Esophagus muscularis mucosa (tissue), 4 donors: ENCODE measurements around the gene WDR27. TPM values are rescaled to one million over a fixed set of nuclear protein-coding genes. Genes with fewer than 3 reads are reported as not detected.

Experiments used
- DNase-seq: peaks from one replicate; pipeline ENCODE4 v3.0.0-alpha.2; 2017; ENCODE audit errors: extremely low spot score
- H3K27ac ChIP-seq, 4 donors: fragments of 200-600 bp; sonication (generic); replicated peaks in 1 of 4; 1 replicate in 3 of 4; 2 replicates in 1 of 4; pipeline ENCODE4 v1.5.1; 2016 to 2019; ENCODE audit warnings: mild to moderate bottlenecking in 1 of 4
- H3K27me3 ChIP-seq, 4 donors: fragments of 200-600 bp; sonication (generic); one replicate each; pipeline versions ENCODE4 v1.5.1 to v1.6.0; 2016 to 2019
- H3K36me3 ChIP-seq, 4 donors: fragments of 200-600 bp; sonication (generic); one replicate each; pipeline ENCODE4 v1.5.1; 2016 to 2019
- H3K4me1 ChIP-seq, 4 donors: fragments of 200-600 bp; sonication (generic); one replicate each; pipeline ENCODE4 v1.5.1; 2016 to 2019
- H3K4me3 ChIP-seq, 4 donors: fragments of 200-600 bp; sonication (generic); 1 replicate in 2 of 4; 2 replicates in 2 of 4; pipeline ENCODE4 v1.5.1; 2016 to 2019; ENCODE audit warnings: mild to moderate bottlenecking in 4 of 4, moderate library complexity in 1 of 4
- H3K9me3 ChIP-seq, 4 donors: fragments of 200-600 bp; sonication (generic); 1 replicate in 3 of 4; 2 replicates in 1 of 4; pipeline ENCODE4 v1.5.1; 2016 to 2019
- CTCF ChIP-seq, 3 experiments: fragments of 200-600 bp in 2 of 3; fragments of 450-650 bp in 1 of 3; sonication (generic) in 2 of 3; IDR thresholded peaks; one replicate each; pipeline ENCODE4 v1.5.1; 2017 to 2019; ENCODE audit warnings: antibody characterized with exemption in 3 of 3, mild to moderate bottlenecking in 2 of 3, moderate library complexity in 1 of 3
- EP300 ChIP-seq: sonication (generic); formaldehyde crosslinking; IDR thresholded peaks from one replicate; pipeline ENCODE4 v1.6.1; 2017; ENCODE audit warnings: antibody characterized with exemption
- POLR2A ChIP-seq: fragments of 450-650 bp; IDR thresholded peaks from one replicate; pipeline ENCODE4 v1.6.1; 2017; ENCODE audit warnings: antibody characterized with exemption, moderate library complexity, mild to moderate bottlenecking, low read depth
- POLR2AphosphoS5 ChIP-seq, 2 donors: sonication (generic); formaldehyde crosslinking; IDR thresholded peaks; one replicate each; pipeline ENCODE4 v1.6.1; 2017; ENCODE audit warnings: antibody characterized with exemption in 2 of 2
- WGBS: methylation state at CpG from one replicate; pipeline ENCODE4 v1.1.5; 2018; 5-methylcytosine and 5-hydroxymethylcytosine counted together
- intact Hi-C: fragments of 100-400 bp; cut with DNase I; formaldehyde crosslinking; loops from one replicate; pipeline ENCODE4 v1.15.1; 2023
- total RNA-seq, 4 donors: library from RNA; depleted of rRNA; stranded (reverse); fragments of >200 nt; gene quantifications; one replicate each; pipeline versions ENCODE4 v1.1.0 to v1.2.1, GENCODE V29; 2016

Gene WDR27
- total RNA-seq, 4 donors from 2014 or later: 9.3 to 18.4 (median 14.4) TPM

GRCh38 chr6:169452869-169453620 lies 248.8 kb downstream of the WDR27 start:
- peaks cover 0 to 7% (median 3%) of the 10 kb centered on the region in 4 donors for H3K4me1 ChIP-seq
- H3K27ac ChIP-seq: peak overlapping the region; percentile 70 to 76 (median 74)
- H3K27me3 ChIP-seq: no peaks in the 10 kb centered on the region
- H3K36me3 ChIP-seq: no peaks in the 10 kb centered on the region
- TF ChIP-seq POLR2A (no peak), EP300 (no peak), CTCF (IDR thresholded peaks at IDR 0.05) (no peak), POLR2AphosphoS5 (IDR thresholded peaks at IDR 0.05) (no peak)
- no peaks in the 10 kb centered on the region for H3K9me3 ChIP-seq
- intact Hi-C loops: no loop called here
- no peak for DNase-seq
- WGBS: 74% methylated on average over 11 of the region's 11 CpGs
- H3K4me3 ChIP-seq: peak overlapping the region; percentile 36 to 53 (median 44)

- no peak for TF ChIP-seq EP300
- TF ChIP-seq POLR2AphosphoS5 (IDR thresholded peaks at IDR 0.05): no peak
- no peak for TF ChIP-seq POLR2A
- TF ChIP-seq CTCF (IDR thresholded peaks at IDR 0.05): no peak
- H3K9me3 ChIP-seq: no peaks in the 10 kb centered on the region
- intact Hi-C loops: no loop called here
- H3K36me3 ChIP-seq: no peaks in the 10 kb centered on the region
- H3K4me1 ChIP-seq: peaks cover 0 to 7% (median 3%) of the 10 kb centered on the region in 4 donors
- 69% methylated on average over 36 of the region's 36 CpGs for WGBS
- peak overlapping the region; percentile 70 to 76 (median 74) for H3K27ac ChIP-seq
- DNase-seq: no peak
- no peaks in the 10 kb centered on the region for H3K27me3 ChIP-seq
- H3K4me3 ChIP-seq: peak overlapping the region; percentile 36 to 53 (median 44)
Observed at GRCh38 chr6:169452117-169452868, 249.5 kb downstream of the WDR27 start.

GRCh38 chr6:169451065-169451838 lies 250.6 kb downstream of the WDR27 start:
- Histone ChIP-seq H3K27me3 (no peaks in the 10 kb centered on the region), H3K4me1 (peaks cover 0 to 7% (median 3%) of the 10 kb centered on the region in 4 donors), H3K36me3 (no peaks in the 10 kb centered on the region), H3K4me3 (peak overlapping the region in 3 of 4 donors; percentile 44 to 53 (median 44)), H3K9me3 (no peaks in the 10 kb centered on the region), H3K27ac (peak overlapping the region; percentile 70 to 76 (median 74))
- no peak for DNase-seq
- intact Hi-C loops: no loop called here
- no peak for TF ChIP-seq POLR2A
- WGBS: 88% methylated on average over 14 of the region's 14 CpGs

GRCh38 chr6:169450097-169450496 lies 251.7 kb downstream of the WDR27 start:
- H3K4me1 ChIP-seq: peaks cover 0 to 7% (median 3%) of the 10 kb centered on the region in 4 donors
- WGBS: 79% methylated on average over 12 of the region's 12 CpGs
- no peaks in the 10 kb centered on the region for H3K27me3 ChIP-seq
- intact Hi-C loops: no loop called here
- no peaks in the 10 kb centered on the region for H3K9me3 ChIP-seq
- DNase-seq: no peak
- H3K27ac ChIP-seq: no peak overlapping the region
- no peak overlapping the region for H3K4me3 ChIP-seq
- no peak for TF ChIP-seq CTCF (IDR thresholded peaks at IDR 0.05)
- no peaks in the 10 kb centered on the region for H3K36me3 ChIP-seq

GRCh38 chr6:169449221-169449620 lies 252.6 kb downstream of the WDR27 start:
- 85% methylated on average over 6 of the region's 6 CpGs for WGBS
- intact Hi-C loops: no loop called here

More at GRCh38 chr6:169449221-169449620, 252.6 kb downstream of the WDR27 start:
- Histone ChIP-seq H3K4me3 (no peak overlapping the region), H3K27me3 (no peaks in the 10 kb centered on the region), H3K27ac (no peak overlapping the region), H3K36me3 (no peaks in the 10 kb centered on the region), H3K9me3 (no peaks in the 10 kb centered on the region), H3K4me1 (peaks cover 0 to 7% (median 3%) of the 10 kb centered on the region in 4 donors)
- no peak for TF ChIP-seq POLR2A
- no peak for TF ChIP-seq CTCF (IDR thresholded peaks at IDR 0.05)
- no peak for TF ChIP-seq POLR2AphosphoS5 (IDR thresholded peaks at IDR 0.05)
- TF ChIP-seq EP300: no peak
- no peak for DNase-seq
